HepG2 (cell line): ENCODE measurements around the gene METTL1. TPM values are rescaled to one million over a fixed set of nuclear protein-coding genes. Genes with fewer than 3 reads are reported as not detected.

ENCODE experiments used
- ATAC-seq: fragments of 200-7000 bp; cut with Tn5 transposase; 3 replicates; pipeline ENCODE4 v1.9.1; 2020; ENCODE audit warnings: mild to moderate bottlenecking, moderate library complexity
- BruUV-seq: library from RNA; stranded (reverse); fragments of 400-500 nt; replicated peaks from 2 replicates; lab custom pipeline; 2021; lab: Mats Ljungman, UMichigan
- CTCF ChIA-PET: fragments of 300-600 bp; formaldehyde crosslinking; extraction: SDS; loops from one replicate; lab custom pipeline; 2021; ENCODE audit warnings: low total read pairs, inconsistent platforms, low intra/inter-chr PET ratio; lab: Yijun Ruan, JAX
- POLR2A ChIA-PET: fragments of 350-600 bp; sonication (Branson Sonifier 250); formaldehyde crosslinking; loops from one replicate; lab custom pipeline; 2020; ENCODE audit warnings: antibody characterized with exemption, inconsistent platforms; lab: Yijun Ruan, JAX
- DNase-seq: peaks from one replicate; pipeline ENCODE4 v3.0.0-alpha.2; 2015; ENCODE audit warnings: low spot score
- FAIRE-seq: peaks from 3 replicates; lab custom pipeline; 2011; peaks lifted over from hg19 to GRCh38; lab: Jason Lieb, UNC
- H2AFZ ChIP-seq: one replicate; pipeline ENCODE4 v1.6.1; 2011; ENCODE audit warnings: low read length, inconsistent platforms
- H3K27ac ChIP-seq: fragments of 300-600 bp; 3 replicates; pipeline ENCODE4 v1.8.0; 2011; ENCODE audit warnings: mixed run types, mild to moderate bottlenecking, mixed read lengths, low read length, inconsistent platforms; ENCODE audit not compliant: insufficient read depth; ENCODE audit errors: extremely low read length
- H3K27me3 ChIP-seq, 2 experiments: fragments of 200-600 bp in 1 of 2; 2 replicates in 1 of 2; 3 replicates in 1 of 2; pipeline versions ENCODE4 v1.6.0 to v1.8.0; 2011; ENCODE audit warnings: low read length in 2 of 2, mild to moderate bottlenecking in 2 of 2, moderate library complexity in 2 of 2, inconsistent platforms in 1 of 2; ENCODE audit not compliant: insufficient read depth in 2 of 2, control insufficient read depth in 1 of 2
- H3K36me3 ChIP-seq, 2 experiments: fragments of 200-600 bp in 1 of 2; replicated peaks in 1 of 2; 2 replicates in 1 of 2; 3 replicates in 1 of 2; pipeline versions ENCODE4 v1.5.1 to v1.8.0; 2011; ENCODE audit warnings: low read length in 2 of 2, inconsistent platforms in 1 of 2; ENCODE audit not compliant: insufficient read depth in 2 of 2, control insufficient read depth in 1 of 2
- H3K4me1 ChIP-seq: 2 replicates; pipeline ENCODE4 v1.5.1; 2012; ENCODE audit warnings: low read length, inconsistent platforms; ENCODE audit not compliant: insufficient read depth
- H3K4me2 ChIP-seq: 2 replicates; pipeline ENCODE4 v1.6.0; 2011; ENCODE audit warnings: low read depth, low read length, inconsistent platforms
- H3K4me3 ChIP-seq, 3 experiments: fragments of 200-600 bp in 1 of 3; sonication (generic), shearing (Covaris generic) in 1 of 3; replicated peaks in 1 of 3; 2 replicates each; pipeline ENCODE4 v1.5.1; 2011 to 2016; ENCODE audit warnings: low read length in 3 of 3, inconsistent platforms in 2 of 3, low read depth in 2 of 3, mild to moderate bottlenecking in 2 of 3, control low read depth in 1 of 3, mixed read lengths in 1 of 3; ENCODE audit not compliant: insufficient read depth in 1 of 3
- H3K79me2 ChIP-seq: one replicate; pipeline ENCODE4 v1.6.1; 2011; ENCODE audit warnings: low read length, inconsistent platforms; ENCODE audit not compliant: insufficient read depth
- H3K9ac ChIP-seq: 2 replicates; pipeline ENCODE4 v1.6.0; 2011; ENCODE audit warnings: mild to moderate bottlenecking, low read depth, low read length, inconsistent platforms; ENCODE audit not compliant: insufficient read depth
- H3K9me3 ChIP-seq: 2 replicates; pipeline ENCODE4 v1.5.1; 2012; ENCODE audit warnings: mild to moderate bottlenecking, low read length
- H4K20me1 ChIP-seq: 2 replicates; pipeline ENCODE4 v1.6.0; 2011; ENCODE audit warnings: inconsistent platforms, mild to moderate bottlenecking, low read length, moderate library complexity; ENCODE audit not compliant: insufficient read depth
- ARNT ChIP-seq: fragments of 450-650 bp; IDR thresholded peaks from 2 replicates; pipeline ENCODE4 v1.6.1; 2017
- CEBPG ChIP-seq: IDR thresholded peaks from 2 replicates; pipeline ENCODE4 v1.6.1; 2016
- GPN1 ChIP-seq: sonication (generic); formaldehyde crosslinking; IDR thresholded peaks from 2 replicates; pipeline ENCODE4 v1.5.1; 2020; ENCODE audit warnings: missing genetic modification reagents, borderline replicate concordance
- HDAC6 ChIP-seq: fragments of 200-600 bp; sonication (generic); IDR thresholded peaks from 2 replicates; pipeline ENCODE4 v1.7.0; 2017; ENCODE audit warnings: mild to moderate bottlenecking, antibody characterized with exemption, low read length, low read depth
- HNF1B ChIP-seq: sonication (generic); formaldehyde crosslinking; IDR thresholded peaks from 2 replicates; pipeline ENCODE4 v1.5.1; 2020; ENCODE audit warnings: mild to moderate bottlenecking, moderate library complexity, missing genetic modification reagents
- MED1 ChIP-seq: sonication (generic); formaldehyde crosslinking; IDR thresholded peaks from 2 replicates; pipeline ENCODE4 v1.4.0; 2020; ENCODE audit warnings: missing genetic modification reagents
- SAP130 ChIP-seq: IDR thresholded peaks from 2 replicates; pipeline ENCODE4 v1.6.1; 2016; ENCODE audit warnings: low read depth
- TARDBP ChIP-seq: sonication (generic); formaldehyde crosslinking; IDR thresholded peaks from 2 replicates; pipeline ENCODE4 v1.8.0; 2022; ENCODE audit warnings: mild to moderate bottlenecking, missing genetic modification reagents
- WIZ ChIP-seq: sonication (generic); formaldehyde crosslinking; IDR thresholded peaks from 2 replicates; pipeline ENCODE4 v1.5.1; 2020; ENCODE audit warnings: mild to moderate bottlenecking, missing genetic modification reagents
- ZNF597 ChIP-seq: sonication (generic); formaldehyde crosslinking; IDR thresholded peaks from 2 replicates; pipeline ENCODE4 v1.5.0; 2020; ENCODE audit warnings: missing genetic modification reagents
- WGBS: methylation state at CpG from one replicate; pipeline ENCODE4 v1.1.6; 2017; ENCODE audit warnings: low lambda C conversion rate; 5-methylcytosine and 5-hydroxymethylcytosine counted together
- in situ Hi-C: cut with HindIII; loops from 2 replicates; pipeline ENCODE4 v1.10.0; 2017; ENCODE audit warnings: low pct_unique_long_range_greater_than_20kb; ENCODE audit not compliant: extremely low pct_ligation_motif_present
- intact Hi-C: fragments of 100-400 bp; cut with micrococcal nuclease; formaldehyde crosslinking; loops from one replicate; pipeline ENCODE4 v1.10.0; 2022; ENCODE audit not compliant: unreplicated experiment
- polyA plus RNA-seq, 8 experiments: library from polyadenylated mRNA; depleted of rRNA in 3 of 8; stranded (reverse) in 7 of 8; unstranded in 1 of 8; fragments of >200 nt; fragmentation: Illumina TruSeq in 4 of 8; extraction: Trizol in 4 of 8; gene quantifications; 2 replicates each; pipeline versions ENCODE4 v1.2.1 to v1.2.3, GENCODE V29; 2011 to 2016; ENCODE audit warnings: low read depth in 4 of 8, missing spikeins in 1 of 8, mixed read lengths in 1 of 8; ENCODE audit not compliant: insufficient read depth in 1 of 8
- total RNA-seq, 5 experiments: library from RNA; depleted of rRNA; stranded (reverse); fragments of >200 nt; fragmentation: Illumina TruSeq; extraction: Trizol; gene quantifications; 2 replicates each; pipeline ENCODE4 v1.2.3, GENCODE V29; 2016; ENCODE audit warnings: low read depth in 1 of 5
- TF ChIP-seq, protein P1 (sequence below): sonication (generic); formaldehyde crosslinking; IDR thresholded peaks from 2 replicates; pipeline ENCODE4 v1.4.0; 2020; ENCODE audit warnings: missing genetic modification reagents

METTL1 gene
- total and polyA plus RNA-seq, 2 of the 13 experiments (the other 11 are each of a cell fraction or from before 2014, with no cell fraction given) = 34.7 to 36.9 TPM

DNA sequence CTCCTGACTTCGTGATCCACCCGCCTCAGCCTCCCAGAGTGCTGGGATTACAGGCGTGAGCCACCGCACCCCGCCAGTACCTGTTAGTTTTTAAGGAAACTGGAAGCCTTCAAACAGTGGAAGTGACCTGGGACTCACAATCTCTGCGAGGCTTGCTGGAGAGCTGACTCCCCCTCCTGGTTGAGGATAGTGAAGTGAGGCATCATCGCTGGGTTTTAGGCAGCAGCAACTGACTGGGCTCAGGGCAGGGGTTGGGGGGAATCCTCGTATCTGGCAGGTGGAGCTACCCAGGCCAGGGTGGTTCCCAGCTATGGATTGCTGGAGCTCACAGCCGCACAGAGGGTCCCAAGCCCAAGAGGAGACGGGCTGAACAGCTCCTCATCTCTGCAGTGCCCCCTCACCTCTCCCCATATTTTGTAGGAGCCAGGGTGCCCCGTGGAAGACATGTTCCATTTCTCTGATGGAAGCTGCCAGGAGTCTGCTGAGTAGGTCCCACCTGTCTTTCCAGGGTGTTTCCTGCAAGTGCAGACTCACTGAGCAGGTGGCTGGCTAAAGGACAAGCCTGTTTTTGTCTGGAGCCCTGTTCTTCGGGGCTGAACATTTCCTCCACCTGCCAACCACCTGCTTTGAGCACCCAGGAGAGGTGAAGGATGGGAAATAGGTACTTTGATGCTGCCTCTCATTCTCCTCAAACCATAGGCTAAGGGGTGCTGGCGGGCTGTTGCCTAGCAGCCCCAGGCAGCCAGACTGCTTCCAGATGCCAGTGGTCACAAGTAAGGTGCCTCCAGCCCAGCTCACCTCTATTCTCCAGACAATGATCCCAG lies 43.5 kb upstream of the METTL1 start (continued):
- TF ChIP-seq, protein P1, sequence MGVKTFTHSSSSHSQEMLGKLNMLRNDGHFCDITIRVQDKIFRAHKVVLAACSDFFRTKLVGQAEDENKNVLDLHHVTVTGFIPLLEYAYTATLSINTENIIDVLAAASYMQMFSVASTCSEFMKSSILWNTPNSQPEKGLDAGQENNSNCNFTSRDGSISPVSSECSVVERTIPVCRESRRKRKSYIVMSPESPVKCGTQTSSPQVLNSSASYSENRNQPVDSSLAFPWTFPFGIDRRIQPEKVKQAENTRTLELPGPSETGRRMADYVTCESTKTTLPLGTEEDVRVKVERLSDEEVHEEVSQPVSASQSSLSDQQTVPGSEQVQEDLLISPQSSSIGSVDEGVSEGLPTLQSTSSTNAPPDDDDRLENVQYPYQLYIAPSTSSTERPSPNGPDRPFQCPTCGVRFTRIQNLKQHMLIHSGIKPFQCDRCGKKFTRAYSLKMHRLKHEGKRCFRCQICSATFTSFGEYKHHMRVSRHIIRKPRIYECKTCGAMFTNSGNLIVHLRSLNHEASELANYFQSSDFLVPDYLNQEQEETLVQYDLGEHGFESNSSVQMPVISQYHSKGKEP (CRISPR knock-in tag) = no peak

- POLR2A ChIA-PET = interaction anchor here (1.0 to 1.9 kb wide), 3 partner anchors 30 to 42 kb away, joined by 3 to 6 read pairs (median 3); partner anchors contain the start of genes EEF1AKMT3, METTL1 and TSFM
- DNase-seq = peak; percentile 67
- no peaks in the 10 kb centered on the region for H4K20me1 ChIP-seq
- peak; percentile 83 for FAIRE-seq
- no peak overlapping the region for H2AFZ ChIP-seq
- H3K4me3 ChIP-seq = peak overlapping the region in 1 of 3 experiments; percentile 38; a peak in 2 of 6 replicates
- no TSS peak for BruUV-seq
- peaks cover 71% of the 10 kb centered on the region for H3K4me1 ChIP-seq
- in situ Hi-C loops (no loop called here), intact Hi-C loops (no loop called here)
- H3K9ac ChIP-seq = peak overlapping the region; percentile 33
- H3K9me3 ChIP-seq = no peaks in the 10 kb centered on the region
- H3K36me3 ChIP-seq = no peaks in the 10 kb centered on the region
- no peaks in the 10 kb centered on the region for H3K79me2 ChIP-seq
- H3K27me3 ChIP-seq = no peaks in the 10 kb centered on the region
- peak overlapping the region; percentile 70 for H3K4me2 ChIP-seq
- CTCF ChIA-PET = interaction anchor here (0.7 to 1.3 kb wide), 2 partner anchors 11 to 91 kb away, joined by 4 read pairs; no protein-coding TSS in a partner anchor
- WGBS = 37% methylated on average over 17 of the region's 17 CpGs
- peak; percentile 82 for ATAC-seq
- H3K27ac ChIP-seq = peak overlapping the region; percentile 65
- peak; percentile 95 for TF ChIP-seq CEBPG (CRISPR knock-in tag)
- no peak for TF ChIP-seq WIZ (CRISPR knock-in tag)
- peak; percentile 13; the same call in 1 of the 2 replicates for TF ChIP-seq HNF1B (CRISPR knock-in tag)
- TF ChIP-seq ARNT = no peak
- 0 out of 2 replicates have a peak, but pooled peaks have one; percentile 18 for TF ChIP-seq TARDBP (CRISPR knock-in tag)
- peak; percentile 62 for TF ChIP-seq SAP130 (CRISPR knock-in tag)
- TF ChIP-seq MED1 = peak; percentile 82
- TF ChIP-seq HDAC6 = no peak
- no peak for TF ChIP-seq ZNF597
- TF ChIP-seq GPN1 = no peak
Measured at GRCh38 chr12:57813971-57814772, 42.3 kb upstream of the METTL1 start.
